Prostate gland (tissue), 2 donors: ENCODE data around the gene KCNC1. TPM values are rescaled to one million over a fixed set of nuclear protein-coding genes. Genes with fewer than 3 reads are reported as not detected.

Source experiments
- DNase-seq: peaks from one replicate; pipeline ENCODE4 v3.0.0-alpha.2; 2019; ENCODE audit warnings: low spot score
- H3K27ac ChIP-seq, 2 donors: fragments of 200-600 bp; sonication (generic); 2 replicates each; pipeline ENCODE4 v1.5.1; 2017 to 2019
- H3K27me3 ChIP-seq: fragments of 200-600 bp; sonication (generic); replicated peaks from 2 replicates; pipeline ENCODE4 v1.5.1; 2019; ENCODE audit not compliant: insufficient read depth
- H3K36me3 ChIP-seq, 2 donors: fragments of 200-600 bp; sonication (generic); 1 replicate in 1 of 2; 2 replicates in 1 of 2; pipeline versions ENCODE4 v1.5.1 to v1.8.1; 2017 to 2019
- H3K4me1 ChIP-seq: fragments of 200-600 bp; sonication (generic); replicated peaks from 2 replicates; pipeline ENCODE4 v1.5.1; 2019
- H3K4me3 ChIP-seq, 2 donors: fragments of 200-600 bp; sonication (generic); 2 replicates each; pipeline ENCODE4 v1.5.1; 2017 to 2019
- H3K9me3 ChIP-seq: fragments of 200-600 bp; sonication (generic); 2 replicates; pipeline ENCODE4 v1.5.1; 2017
- CTCF ChIP-seq, 4 experiments: fragments of 200-600 bp in 2 of 4; fragments of 450-650 bp in 2 of 4; sonication (generic) in 2 of 4; IDR thresholded peaks; 1 replicate in 3 of 4; 2 replicates in 1 of 4; pipeline ENCODE4 v1.5.1; 2016 to 2019; ENCODE audit warnings: antibody characterized with exemption in 4 of 4, mild to moderate bottlenecking in 2 of 4, moderate library complexity in 2 of 4
- POLR2A ChIP-seq: fragments of 450-650 bp; IDR thresholded peaks from one replicate; pipeline ENCODE4 v1.6.1; 2016; ENCODE audit warnings: antibody characterized with exemption, mild to moderate bottlenecking
- POLR2AphosphoS5 ChIP-seq: sonication (generic); formaldehyde crosslinking; IDR thresholded peaks from one replicate; pipeline ENCODE4 v1.6.1; 2017; ENCODE audit warnings: antibody characterized with exemption
- WGBS: methylation state at CpG from one replicate; pipeline ENCODE4 v1.1.5; 2018; 5-methylcytosine and 5-hydroxymethylcytosine counted together
- intact Hi-C: fragments of 100-400 bp; cut with DNase I; formaldehyde crosslinking; loops from one replicate; pipeline ENCODE4 v1.14.2; 2022
- total RNA-seq, 2 donors: library from RNA; depleted of rRNA; stranded (reverse); fragments of >200 nt; gene quantifications; one replicate each; pipeline ENCODE4 v1.1.0, GENCODE V29; 2016

The KCNC1 gene
- total RNA-seq, 2 donors from 2014 or later = 3.0 TPM; not detected in 1

GRCh38 chr11:17730137-17730536 is 4.4 kb upstream of the KCNC1 start:
- Histone ChIP-seq H3K9me3 (no peaks in the 10 kb centered on the region), H3K27ac (no peak overlapping the region), H3K4me3 (no peak overlapping the region), H3K4me1 (no peaks in the 10 kb centered on the region), H3K27me3 (no peaks in the 10 kb centered on the region), H3K36me3 (no peaks in the 10 kb centered on the region)
- DNase-seq = no peak
- no peak for TF ChIP-seq CTCF (IDR thresholded peaks at IDR 0.05)
- TF ChIP-seq POLR2AphosphoS5 = no peak
- no peak for TF ChIP-seq POLR2A
- intact Hi-C loops = loop anchor here (2.0 to 10.0 kb wide), 2 partner anchors 105 to 249 kb away; no protein-coding TSS in a partner anchor
- WGBS = 58% methylated on average over 2 of the region's 2 CpGs

GRCh38 chr11:17730608-17731462 is 3.7 kb upstream of the KCNC1 start:
- H3K36me3 ChIP-seq = no peaks in the 10 kb centered on the region
- no peaks in the 10 kb centered on the region for H3K27me3 ChIP-seq
- peak; percentile 92 for DNase-seq
- no peaks in the 10 kb centered on the region for H3K9me3 ChIP-seq
- no peak overlapping the region for H3K27ac ChIP-seq
- WGBS = 17% methylated on average over 9 of the region's 9 CpGs
- intact Hi-C loops = loop anchor here (2.0 to 10.0 kb wide), 2 partner anchors 104 to 248 kb away; no protein-coding TSS in a partner anchor
- TF ChIP-seq POLR2A (no peak), POLR2AphosphoS5 (peak; percentile 87), CTCF (IDR thresholded peaks at IDR 0.05) (peak; percentile 65 to 95 (median 88))
- H3K4me1 ChIP-seq = no peaks in the 10 kb centered on the region
- H3K4me3 ChIP-seq = no peak overlapping the region

- no peak overlapping the region for H3K4me3 ChIP-seq
- peaks cover 21% of the 10 kb centered on the region for H3K27me3 ChIP-seq
- H3K36me3 ChIP-seq = no peaks in the 10 kb centered on the region
- H3K27ac ChIP-seq = no peak overlapping the region
- intact Hi-C loops = loop anchor here (10.0 kb wide), 1 partner anchor 102 kb away; no protein-coding TSS in a partner anchor
- H3K4me1 ChIP-seq = no peaks in the 10 kb centered on the region
- 73% methylated on average over 4 of the region's 4 CpGs for WGBS
- no peak for DNase-seq
- TF ChIP-seq CTCF (IDR thresholded peaks at IDR 0.05) = no peak
- no peak for TF ChIP-seq POLR2AphosphoS5
- TF ChIP-seq POLR2A = no peak
- H3K9me3 ChIP-seq = no peaks in the 10 kb centered on the region
Measured at GRCh38 chr11:17733261-17733660, 1.3 kb upstream of the KCNC1 start.

GRCh38 chr11:17734986-17735817 is 621 bp downstream of the KCNC1 start:
- Histone ChIP-seq H3K27me3 (peaks cover 21% of the 10 kb centered on the region), H3K27ac (peak overlapping the region in 1 of 2 donors; percentile 27), H3K36me3 (no peaks in the 10 kb centered on the region), H3K4me1 (no peaks in the 10 kb centered on the region), H3K4me3 (peak overlapping the region; percentile 21 to 40), H3K9me3 (no peaks in the 10 kb centered on the region)
- under 1% methylated on average over 52 of the region's 73 CpGs for WGBS
- DNase-seq = peak; percentile 40
- intact Hi-C loops = loop anchor here (10.0 kb wide), 1 partner anchor 100 kb away; no protein-coding TSS in a partner anchor
- TF ChIP-seq POLR2A = no peak
- no peak for TF ChIP-seq POLR2AphosphoS5
- TF ChIP-seq CTCF (IDR thresholded peaks at IDR 0.05) = no peak
